ENCODE data around the gene CUTC.

DNA sequence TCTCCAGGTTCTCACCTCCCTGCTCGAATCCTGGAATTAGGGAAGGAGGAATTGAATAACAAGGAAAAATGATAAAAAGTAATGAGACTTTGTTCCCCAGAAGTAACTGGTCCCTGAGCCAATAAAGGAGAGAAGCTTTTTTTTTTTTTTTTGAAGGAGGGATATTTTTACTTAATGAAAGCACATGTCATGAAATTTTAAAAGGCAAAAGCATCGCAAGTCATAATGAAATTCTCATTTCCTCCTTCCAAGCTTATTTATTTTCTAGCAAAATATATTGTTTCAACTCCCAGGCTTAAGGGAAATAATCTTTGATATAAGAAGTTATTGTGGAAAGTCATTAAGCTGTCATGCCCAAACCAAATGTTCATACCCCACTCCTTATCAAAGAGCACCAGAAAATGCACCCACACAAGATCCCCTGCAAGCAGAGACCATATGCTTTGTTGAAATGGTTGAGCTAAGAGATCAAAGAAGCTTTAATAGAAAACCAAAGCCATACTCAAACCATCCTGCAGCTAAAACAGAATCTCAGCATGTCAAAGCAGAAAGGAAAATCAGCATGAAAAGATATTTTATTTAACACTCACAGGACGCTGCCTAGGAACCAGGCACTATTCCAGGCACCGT, 33.8 kb downstream of the CUTC start:
- TF ChIP-seq, protein P1, sequence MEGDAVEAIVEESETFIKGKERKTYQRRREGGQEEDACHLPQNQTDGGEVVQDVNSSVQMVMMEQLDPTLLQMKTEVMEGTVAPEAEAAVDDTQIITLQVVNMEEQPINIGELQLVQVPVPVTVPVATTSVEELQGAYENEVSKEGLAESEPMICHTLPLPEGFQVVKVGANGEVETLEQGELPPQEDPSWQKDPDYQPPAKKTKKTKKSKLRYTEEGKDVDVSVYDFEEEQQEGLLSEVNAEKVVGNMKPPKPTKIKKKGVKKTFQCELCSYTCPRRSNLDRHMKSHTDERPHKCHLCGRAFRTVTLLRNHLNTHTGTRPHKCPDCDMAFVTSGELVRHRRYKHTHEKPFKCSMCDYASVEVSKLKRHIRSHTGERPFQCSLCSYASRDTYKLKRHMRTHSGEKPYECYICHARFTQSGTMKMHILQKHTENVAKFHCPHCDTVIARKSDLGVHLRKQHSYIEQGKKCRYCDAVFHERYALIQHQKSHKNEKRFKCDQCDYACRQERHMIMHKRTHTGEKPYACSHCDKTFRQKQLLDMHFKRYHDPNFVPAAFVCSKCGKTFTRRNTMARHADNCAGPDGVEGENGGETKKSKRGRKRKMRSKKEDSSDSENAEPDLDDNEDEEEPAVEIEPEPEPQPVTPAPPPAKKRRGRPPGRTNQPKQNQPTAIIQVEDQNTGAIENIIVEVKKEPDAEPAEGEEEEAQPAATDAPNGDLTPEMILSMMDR (conservative IDR thresholded peaks at IDR 0.05; ENCODE audit: low read length): no peak
- no peak for TF ChIP-seq EZH2phosphoT487 (IDR thresholded peaks at IDR 0.05; ENCODE audit: borderline replicate concordance)

All from Loucy (cell line).